SKM-1 (cell line): ENCODE measurements around the gene PTPRR.
"Not testable (repeated sequence)": the region's sequence is repeated elsewhere in the genome, so short reads cannot be mapped to it uniquely, and the experiment has no call there.

ENCODE experiments used
- DNase-seq: peaks from one replicate; lab custom pipeline; 2025; ENCODE audit not compliant: unreplicated experiment; lab: John Stamatoyannopoulos, UW

PTPRR gene

DNA sequence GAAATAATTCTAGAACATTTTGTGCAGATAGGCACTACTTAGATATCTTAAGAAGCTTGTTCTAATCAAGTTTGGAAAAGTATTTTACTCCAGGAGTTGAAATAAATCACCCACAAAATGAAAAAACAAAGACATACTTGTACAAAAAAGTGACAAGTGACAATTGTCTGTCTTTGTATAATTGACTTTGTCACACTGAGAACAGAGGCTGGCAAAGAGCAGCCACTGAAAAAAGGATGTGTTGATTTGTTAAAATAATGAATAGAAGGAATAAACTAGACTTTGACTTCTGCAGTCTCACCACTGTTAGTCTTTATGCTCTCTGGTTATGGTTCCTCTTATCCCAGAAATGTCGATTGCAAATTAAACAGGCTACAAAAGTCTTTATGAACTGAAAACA is 77.6 kb downstream of the PTPRR start:
- DNase-seq, result no peak

DNA sequence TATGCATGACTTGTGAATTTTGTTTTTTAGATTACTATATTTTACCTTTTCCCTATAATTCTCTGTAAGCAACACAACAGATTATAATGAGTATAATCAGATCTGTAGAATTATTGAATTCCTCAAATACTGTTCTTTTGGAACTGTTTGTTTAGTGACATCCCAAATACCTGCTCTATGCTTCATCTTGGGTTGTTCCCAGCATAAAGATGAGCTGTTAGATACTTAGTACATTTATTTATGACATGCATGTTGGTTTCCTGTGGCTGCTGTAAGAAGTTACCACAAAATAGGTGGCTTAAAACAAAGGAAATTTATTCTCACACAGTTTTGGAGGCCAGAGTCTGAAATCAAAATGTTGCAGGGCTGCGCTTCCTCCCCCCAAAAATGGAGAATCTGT is 78.4 kb downstream of the PTPRR start:
- no peak for DNase-seq

DNA sequence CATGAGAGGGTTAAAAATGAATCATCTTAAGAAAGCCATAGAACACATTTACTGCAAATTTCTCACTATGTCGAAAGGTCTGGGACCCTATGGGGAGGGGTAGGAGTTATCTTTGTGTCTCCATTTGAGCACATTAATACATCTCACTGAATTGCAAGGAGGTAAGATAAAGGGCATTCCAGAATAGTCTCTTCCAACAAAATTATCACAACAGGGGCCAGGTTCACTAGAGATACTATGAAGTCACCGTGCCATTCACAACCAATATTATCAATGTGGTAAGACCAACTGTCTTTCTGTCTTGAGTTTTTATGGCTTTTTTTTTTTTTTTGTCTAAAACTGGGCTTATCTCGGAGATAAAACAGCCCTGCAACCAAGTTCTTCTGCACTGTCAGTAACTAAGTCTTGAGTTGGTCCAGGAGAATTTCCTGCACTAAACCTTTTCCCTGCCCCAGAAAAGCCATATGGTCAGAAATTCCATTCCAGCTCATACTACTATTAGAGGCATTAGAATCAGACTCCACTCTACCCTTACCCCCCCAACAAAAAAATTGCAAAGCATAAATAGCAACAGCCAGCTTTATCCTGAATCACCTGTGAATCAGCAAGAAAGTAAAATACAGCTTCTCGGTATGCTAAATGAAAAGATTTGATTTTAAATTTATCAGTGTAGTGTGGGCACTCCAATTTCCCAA is 79.7 kb downstream of the PTPRR start:
- no peak for DNase-seq

DNA sequence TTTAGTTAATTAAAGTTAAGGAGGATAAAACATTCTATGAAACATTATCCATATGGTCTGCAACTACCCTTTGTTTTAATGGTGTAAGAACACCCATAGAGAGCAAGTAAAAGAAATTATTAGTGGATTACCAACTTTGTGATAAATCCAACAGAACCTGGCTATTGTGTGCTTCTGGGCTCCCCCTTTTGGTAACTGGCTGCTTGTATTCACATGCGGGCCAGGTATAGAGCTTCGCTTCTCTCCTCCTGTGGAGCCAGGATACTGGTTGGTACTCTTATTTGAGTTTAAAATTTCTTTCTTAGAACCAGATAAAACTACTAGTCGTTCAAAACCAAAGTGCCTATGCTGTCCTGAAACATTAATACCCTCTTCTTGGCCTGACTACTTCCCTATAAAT is 81.0 kb downstream of the PTPRR start:
- DNase-seq, result no peak

DNA sequence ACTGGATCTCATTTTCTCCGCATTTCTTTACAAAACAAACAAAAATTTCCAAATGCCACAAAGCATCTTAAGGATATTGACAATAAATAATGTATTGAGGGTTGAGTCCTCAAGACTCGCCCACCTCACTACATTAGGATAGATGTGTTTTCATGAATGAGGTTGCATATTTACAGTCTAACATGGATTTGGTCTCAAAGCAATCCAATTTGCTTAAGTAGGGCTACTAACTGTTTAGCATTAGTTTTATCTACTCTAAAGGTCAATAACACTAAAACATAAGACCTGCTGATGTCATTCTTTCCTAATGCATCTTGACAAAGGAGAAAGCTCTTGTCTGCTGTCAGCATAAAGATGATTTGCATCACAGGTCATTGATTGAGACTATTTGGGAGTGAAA is 82.4 kb downstream of the PTPRR start:
- no peak for DNase-seq

DNA sequence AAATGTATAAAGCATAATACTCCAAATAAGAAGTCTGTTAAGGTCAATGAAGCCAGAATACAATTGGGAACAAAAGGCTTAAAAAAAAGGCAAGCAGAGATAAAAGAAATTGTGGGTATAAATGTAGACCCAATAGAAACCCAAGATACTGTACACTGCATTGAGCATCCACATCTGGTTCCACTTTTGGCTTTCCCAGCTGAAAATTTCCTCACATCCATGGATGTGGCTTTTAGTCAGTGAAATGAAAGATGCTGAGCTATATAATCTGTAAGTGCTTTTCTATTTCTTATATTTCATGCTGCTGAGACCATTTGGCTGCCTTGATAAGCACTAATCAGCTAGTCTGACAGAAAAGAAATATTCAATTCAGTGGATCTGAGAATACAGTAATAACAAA is 83.5 kb downstream of the PTPRR start:
- DNase-seq, result no peak

DNA sequence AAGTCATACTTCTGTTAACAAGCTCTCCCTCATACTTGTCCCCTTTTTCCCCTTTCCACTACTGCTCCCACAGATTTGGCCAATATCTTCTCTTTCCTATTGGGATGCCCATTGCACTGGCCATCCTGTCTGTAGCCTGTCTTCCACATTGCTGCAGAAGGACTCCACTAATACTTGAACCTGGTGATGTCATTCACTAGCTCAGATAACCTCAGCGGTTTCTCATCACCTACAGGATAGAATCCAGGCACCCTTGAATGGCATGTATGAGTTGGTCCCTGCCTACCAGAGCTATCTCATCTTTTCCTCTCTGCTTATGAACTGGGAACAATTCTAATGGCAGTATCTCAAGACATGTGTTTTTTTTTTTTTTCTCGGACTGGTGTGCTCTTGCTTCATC is 84.6 kb downstream of the PTPRR start:
- no peak for DNase-seq

DNA sequence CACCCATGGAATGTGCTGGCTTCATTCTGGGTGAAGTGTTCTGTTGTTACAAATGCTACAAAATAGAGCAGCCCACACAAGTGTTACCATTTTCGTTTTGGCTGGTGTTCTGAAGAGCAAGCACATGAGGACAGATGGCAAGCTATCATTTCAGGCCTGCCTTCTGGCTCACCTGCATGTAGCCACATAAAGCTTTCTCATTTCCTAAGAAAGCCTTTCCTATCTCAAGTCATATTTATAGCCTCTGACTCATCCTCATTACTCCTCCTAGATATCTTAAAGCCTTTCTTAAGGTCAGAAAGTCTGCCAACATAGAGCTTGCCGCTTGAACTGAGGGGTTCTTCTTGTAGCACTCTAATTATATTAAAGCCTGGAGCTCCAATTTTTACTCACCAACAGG is 89.0 kb downstream of the PTPRR start:
- DNase-seq, result no peak

DNA sequence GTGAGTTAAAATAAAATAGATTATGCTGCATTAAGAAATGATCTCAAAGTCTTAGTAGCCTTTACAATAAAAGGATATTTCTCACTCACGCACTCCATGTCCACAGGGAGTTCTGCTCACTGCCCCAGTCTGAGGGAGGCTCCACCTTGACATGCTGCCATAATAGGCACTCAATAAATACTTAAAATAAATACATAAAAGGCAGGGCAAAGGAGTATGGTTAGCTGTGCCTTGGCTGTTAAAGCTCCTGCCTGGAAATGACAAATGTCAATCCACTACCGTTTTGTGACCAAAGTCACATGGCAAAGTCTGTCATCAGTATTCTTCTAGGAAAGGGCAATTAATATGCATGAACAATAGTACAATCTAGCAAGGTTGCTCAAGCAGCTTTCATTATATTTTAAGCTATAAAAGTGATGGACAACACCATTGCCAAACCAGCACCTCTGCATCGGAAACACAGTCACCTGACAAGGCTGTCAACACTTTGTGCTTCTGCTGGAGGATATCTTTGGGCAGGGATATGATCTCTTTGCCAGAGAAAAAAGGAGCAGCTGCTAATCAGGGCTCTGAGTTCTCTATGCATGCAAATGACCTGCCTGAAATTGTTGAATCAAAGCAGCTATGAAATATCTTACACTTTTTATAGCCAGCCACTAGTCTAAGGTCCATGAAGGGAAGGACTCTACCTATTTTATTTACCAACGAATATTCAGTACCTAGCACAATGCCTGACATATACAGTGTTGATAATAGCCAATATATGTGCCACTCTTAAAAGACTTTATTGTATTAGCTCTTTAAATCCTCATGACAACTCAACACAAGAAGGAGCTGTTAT is 90.1 kb downstream of the PTPRR start:
- no peak for DNase-seq

DNA sequence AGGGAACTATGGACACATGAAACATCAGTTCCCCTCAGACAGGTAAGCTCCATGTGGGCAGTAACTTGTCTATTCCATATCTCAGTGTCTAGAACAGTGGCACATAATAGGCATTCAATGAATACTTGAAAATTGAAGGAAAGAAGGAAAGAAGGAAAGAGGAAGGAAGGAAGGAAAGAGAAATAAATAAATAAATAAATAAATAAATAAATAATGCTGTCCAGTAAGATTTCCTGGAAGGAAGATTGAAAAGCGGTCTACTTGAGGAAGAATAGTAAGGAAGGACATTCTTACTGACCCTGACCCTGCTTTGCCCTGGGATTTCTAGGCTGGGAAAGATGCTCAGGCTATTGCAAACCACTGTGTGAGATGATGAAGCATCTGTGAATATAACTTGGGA is 91.5 kb downstream of the PTPRR start:
- DNase-seq, result no peak

DNA sequence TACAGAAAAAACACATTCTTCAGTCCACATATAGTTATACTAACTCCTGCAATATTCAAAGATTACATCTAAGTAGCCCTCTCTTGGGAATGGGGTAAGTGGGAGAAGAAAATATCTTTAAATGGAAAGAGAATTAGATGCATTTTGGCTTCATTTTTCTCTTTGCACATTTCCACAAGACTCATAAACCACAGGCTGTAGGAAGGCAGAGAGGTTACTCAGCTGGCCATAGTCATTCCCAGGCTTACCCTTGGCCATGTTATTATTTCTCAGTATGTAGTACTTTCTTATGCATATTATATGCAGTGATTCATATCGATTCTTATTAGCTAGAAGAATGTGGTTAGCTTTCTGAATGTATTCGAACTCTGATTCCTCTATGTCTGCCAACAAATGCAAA is 92.2 kb downstream of the PTPRR start:
- no peak for DNase-seq

DNA sequence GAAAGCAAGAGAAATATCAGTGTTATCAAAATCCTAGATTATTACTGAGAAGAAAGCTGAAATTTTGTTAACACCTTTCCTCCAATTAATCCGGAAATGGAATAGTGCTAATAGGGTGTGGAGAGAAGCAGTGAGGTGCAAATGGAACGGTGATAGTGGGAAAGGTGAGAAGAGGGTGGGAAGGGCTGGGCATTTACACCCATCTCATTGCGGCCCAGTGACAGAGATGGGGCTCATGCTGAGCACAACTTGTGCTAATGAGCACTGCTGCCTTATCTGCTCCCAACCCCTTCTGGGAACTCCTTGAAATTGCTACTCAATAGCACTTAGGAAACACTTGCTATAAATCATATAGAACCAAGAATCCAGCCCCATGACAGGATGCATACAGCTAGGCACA is 94.4 kb downstream of the PTPRR start:
- DNase-seq, result no peak

DNA sequence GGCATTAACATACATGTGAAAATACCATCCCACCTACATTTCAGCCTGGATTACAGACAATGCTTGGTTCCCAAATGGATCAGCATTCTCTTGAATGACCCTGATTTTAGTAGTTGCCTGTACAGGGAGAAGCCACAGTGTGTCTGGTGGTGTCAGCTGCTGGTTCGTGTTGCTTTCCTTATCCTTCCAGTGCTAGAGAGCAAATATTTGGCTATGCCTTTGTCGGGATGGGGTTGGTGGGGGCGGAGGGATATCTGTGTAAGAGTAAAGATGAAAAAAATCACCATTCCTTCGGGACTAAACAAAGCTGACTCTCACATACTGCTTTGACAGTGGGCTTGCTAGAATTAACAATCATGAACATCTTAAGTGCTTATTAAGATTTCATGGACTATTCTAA is 96.0 kb downstream of the PTPRR start:
- DNase-seq, result no peak

DNA sequence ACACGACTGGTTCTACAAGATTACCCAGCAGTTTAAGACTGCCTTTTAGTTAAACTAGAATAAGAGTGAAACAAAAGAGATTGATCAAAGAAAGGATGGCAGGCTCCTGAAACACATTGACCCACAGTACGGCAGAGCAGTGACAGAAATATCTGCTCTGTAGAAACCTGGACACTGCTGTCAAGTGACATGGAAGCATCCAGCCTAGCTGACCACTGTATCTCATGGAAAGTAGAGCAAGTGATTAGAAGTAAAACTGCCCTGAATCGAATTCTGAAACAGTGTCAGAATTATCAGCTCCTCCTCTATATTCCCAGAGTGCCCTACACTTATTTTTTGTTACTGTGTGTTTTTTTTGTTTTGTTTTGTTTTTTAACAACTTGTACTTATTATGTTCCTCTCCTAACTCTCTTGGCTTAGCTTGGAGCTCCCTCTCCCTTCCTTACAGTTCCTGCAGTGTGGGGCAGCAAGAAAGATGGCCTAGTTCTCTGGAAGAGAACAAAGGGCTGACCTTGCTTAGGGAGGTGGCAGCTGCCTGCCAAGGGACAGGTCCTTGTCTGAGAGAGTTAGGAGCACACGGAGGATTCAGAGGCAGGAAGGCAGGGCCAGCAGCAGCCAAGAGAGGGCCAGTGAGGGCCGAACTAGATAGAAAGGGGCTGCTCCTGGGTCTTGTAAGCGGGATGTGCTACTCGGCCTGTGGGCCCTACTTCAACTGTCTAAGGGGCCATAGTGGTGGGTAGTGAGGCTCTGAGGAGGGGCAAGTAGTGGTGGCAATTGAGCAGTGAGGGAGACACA is 97.2 kb downstream of the PTPRR start:
- DNase-seq, result no peak

DNA sequence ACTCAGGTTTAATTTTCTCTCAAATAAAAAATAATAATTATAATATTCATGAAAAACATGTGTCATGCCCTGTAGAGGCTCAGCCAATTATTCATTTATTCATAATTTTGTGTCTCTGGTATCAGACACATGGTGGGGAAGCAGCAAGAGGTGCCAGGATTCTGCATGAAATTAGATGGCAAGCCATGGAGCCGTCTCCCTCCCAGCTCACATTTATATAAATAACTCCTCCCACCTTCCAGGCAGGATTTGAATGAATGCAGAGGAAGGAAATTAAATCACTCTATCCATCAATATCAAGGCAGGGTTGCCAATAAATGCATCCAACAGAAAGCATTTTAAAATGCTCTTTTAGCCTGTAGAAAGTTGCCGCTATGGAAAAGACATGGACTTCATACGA is 98.1 kb downstream of the PTPRR start:
- no peak for DNase-seq

DNA sequence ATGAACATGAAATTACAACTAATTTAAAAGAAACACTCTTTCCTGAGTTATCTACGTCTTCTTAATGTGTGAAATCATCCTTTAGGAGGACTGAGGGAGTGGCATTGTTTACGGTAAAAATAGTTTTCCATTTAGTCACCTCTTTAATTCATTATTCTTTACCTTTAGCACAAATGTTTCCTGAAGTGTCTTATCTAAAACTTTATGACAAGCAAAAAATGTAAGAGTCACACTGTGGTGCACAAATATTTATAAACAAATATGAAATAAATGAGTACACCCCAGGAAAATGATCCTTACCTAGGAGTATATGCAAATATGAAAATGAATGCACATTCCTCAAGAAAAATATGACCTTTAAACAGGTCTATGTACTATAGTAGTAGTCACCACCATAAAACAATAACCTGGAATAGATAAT is 104.6 kb downstream of the PTPRR start:
- no peak for DNase-seq

DNA sequence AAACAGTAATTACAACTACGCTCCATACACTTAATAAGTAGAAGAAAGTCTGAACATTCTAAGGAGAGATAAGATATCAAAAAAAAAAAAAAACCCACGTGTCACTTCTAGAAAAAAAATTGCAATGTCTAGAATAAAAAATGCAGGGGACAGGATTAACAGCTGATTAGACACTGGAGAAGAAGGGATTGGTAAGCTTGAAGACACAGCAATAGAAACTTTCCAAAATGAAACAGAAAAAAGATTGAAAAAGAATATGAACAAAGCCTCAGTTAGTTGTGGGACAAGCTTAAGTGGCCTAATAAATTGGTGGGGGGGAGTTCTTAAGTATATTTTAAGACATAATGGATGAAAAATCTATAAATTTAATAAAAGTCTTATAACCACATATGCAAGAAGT is 105.5 kb downstream of the PTPRR start:
- DNase-seq, result no peak

DNA sequence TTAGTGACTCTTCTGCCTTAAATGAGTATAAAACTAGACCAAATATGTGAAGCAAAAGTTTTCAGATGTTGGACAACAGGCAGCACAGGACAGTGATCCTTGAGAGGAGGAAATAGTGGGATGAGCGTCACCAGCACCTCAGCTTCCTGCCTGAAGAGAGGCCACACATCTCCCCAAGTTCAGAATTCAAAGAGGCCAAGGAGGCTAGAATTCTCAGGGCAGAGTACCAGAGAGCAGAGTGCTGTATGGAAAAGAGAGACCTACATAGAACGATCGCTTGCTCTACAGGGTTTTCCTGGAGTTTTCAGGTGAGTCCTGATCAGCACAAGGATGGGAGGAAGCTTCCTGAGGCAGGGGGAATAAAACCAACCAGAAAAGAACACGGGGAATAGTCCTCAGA is 107.0 kb downstream of the PTPRR start:
- no peak for DNase-seq

DNA sequence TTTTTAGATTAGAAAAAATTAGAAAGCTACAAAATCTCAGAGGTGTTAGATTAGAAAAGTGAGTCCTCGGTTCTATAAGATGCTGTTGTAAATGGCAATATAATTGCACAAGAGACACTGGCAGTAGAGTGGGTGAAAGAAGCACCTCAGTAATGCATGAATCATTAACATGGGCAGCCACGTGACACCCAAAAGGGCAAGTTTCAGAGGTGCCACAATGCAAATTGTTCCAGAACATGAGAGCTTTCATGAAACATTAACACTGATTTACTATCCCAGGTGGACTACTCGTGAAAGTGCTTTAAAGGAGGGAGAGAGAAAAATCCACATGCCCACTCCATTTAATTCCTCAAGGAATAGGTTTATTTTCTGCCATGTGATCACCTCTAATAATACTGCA is 108.4 kb downstream of the PTPRR start:
- DNase-seq, result no peak

DNA sequence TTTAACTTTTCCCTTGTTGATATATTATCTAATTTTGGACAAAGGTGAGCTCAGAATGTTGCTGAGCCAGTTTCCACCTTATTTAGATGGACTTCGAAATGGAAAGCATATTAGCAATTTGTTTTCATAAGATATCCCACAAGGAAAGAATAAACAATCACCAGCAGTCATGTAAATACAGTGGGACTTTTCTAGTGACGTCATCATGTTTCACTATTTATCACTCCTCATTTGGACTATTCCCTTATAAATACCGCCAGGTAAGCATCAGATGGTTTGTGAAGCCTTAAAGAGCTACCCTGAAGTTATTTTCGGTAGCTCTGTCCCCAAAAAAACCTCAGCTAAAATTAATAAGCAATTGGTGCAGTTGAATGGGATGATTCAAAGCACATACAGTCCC is 110.7 kb downstream of the PTPRR start:
- DNase-seq, result no peak

DNA sequence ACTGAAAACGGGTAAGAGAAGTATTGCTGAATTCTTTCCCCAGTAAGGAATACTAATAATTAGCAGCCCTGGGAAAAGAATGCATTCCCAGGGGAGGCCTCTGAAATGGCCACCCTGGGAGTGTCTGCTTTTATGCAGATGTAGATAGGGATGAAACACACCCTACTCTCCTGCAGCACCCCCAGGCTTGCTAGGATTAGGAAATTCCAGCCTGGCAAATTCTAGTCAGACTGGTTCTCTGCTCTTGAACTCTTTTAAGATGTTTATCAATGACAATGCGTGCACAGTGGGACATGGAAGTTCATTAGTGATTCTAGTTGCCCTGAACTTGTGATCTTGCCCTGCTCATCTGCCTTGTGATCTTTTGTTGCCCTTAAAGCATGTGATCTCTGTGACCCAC is 112.5 kb downstream of the PTPRR start:
- DNase-seq, result not testable (repeated sequence)

DNA sequence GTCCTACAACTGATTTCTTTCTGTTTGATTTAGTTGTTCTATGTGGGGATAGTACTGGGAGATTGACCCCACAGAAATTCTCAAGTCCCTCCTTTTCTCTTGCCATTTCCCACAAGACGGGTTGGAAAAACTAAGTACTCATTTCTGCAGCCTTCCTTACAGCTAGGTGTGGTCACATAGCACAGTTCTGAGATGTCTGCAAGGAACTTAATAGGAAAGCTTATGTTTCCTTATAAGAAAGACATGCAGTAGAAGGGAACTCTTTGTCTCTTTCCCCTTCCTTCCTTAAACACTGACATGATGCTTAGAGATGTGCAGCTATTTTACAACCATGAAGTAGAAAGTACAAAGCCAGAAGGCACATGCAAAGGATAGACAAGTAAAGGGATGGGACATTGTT is 113.7 kb downstream of the PTPRR start:
- DNase-seq, result no peak
